Transverse colon (tissue), 3 donors: ENCODE data around the gene YPEL2.

ENCODE experiments used
- POLR2A ChIP-seq: fragments of 450-650 bp; IDR thresholded peaks from one replicate; pipeline ENCODE4 v1.6.1; 2016; ENCODE audit warnings: antibody characterized with exemption, mild to moderate bottlenecking, moderate library complexity
- POLR2AphosphoS5 ChIP-seq, 3 donors: sonication (generic); formaldehyde crosslinking; IDR thresholded peaks; one replicate each; pipeline ENCODE4 v1.6.1; 2016; ENCODE audit warnings: antibody characterized with exemption in 3 of 3

DNA sequence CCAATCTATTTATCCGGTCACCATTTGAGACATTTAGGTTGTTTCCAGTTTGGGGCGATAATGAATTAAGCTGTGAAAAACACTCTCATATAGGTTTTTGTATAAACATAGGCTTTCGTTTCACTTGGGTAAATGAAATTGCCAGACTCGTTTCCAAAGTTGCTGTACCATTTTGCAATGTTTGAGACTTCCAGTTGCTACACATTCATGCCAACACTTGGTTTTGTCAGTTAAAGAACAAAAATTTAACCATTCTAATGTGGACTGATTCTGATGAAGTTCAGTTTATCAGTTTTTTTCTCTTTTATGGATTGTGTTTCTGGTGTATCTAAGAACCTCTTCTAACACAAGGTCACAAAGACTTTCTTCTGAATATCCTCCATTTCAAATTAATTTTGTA is 52.4 kb downstream of the YPEL2 start:
- TF ChIP-seq POLR2A, result no peak
- no peak for TF ChIP-seq POLR2AphosphoS5 (IDR thresholded peaks at IDR 0.05)
